Astrocyte (in vitro differentiated cells and primary cell): Measurements from ENCODE around the gene NTM. TPM values are rescaled to one million over a fixed set of nuclear protein-coding genes. Genes with fewer than 3 reads are reported as not detected.

ENCODE experiments used
- DNase-seq: peaks from one replicate; pipeline ENCODE4 v3.0.0-alpha.2; 2010; ENCODE audit warnings: low read depth
- FAIRE-seq: peaks from 2 replicates; lab custom pipeline; 2011; peaks lifted over from hg19 to GRCh38; lab: Jason Lieb, UNC
- H2AFZ ChIP-seq: 2 replicates; pipeline ENCODE4 v1.6.0; 2012; ENCODE audit warnings: low read depth, low read length, inconsistent platforms
- H3K27ac ChIP-seq: 2 replicates; pipeline ENCODE4 v1.5.1; 2011; ENCODE audit warnings: low read depth, low read length, inconsistent platforms
- H3K27me3 ChIP-seq: 2 replicates; pipeline ENCODE4 v1.6.0; 2011; ENCODE audit warnings: low read length, inconsistent platforms; ENCODE audit not compliant: insufficient read depth
- H3K36me3 ChIP-seq: 2 replicates; pipeline ENCODE4 v1.5.1; 2011; ENCODE audit warnings: low read length, inconsistent platforms; ENCODE audit not compliant: insufficient read depth
- H3K4me1 ChIP-seq: 2 replicates; pipeline ENCODE4 v1.5.1; 2011; ENCODE audit warnings: low read length, inconsistent platforms; ENCODE audit not compliant: insufficient read depth
- H3K4me2 ChIP-seq: 2 replicates; pipeline ENCODE4 v1.6.0; 2012; ENCODE audit warnings: low read length, inconsistent platforms
- H3K4me3 ChIP-seq: 2 replicates; pipeline ENCODE4 v1.5.1; 2011; ENCODE audit warnings: low read depth, mild to moderate bottlenecking, low read length, inconsistent platforms; ENCODE audit not compliant: insufficient read depth
- H3K79me2 ChIP-seq: 2 replicates; pipeline ENCODE4 v1.6.0; 2012; ENCODE audit warnings: mild to moderate bottlenecking, low read length, inconsistent platforms; ENCODE audit not compliant: insufficient read depth
- H3K9ac ChIP-seq: 2 replicates; pipeline ENCODE4 v1.6.0; 2012; ENCODE audit warnings: mild to moderate bottlenecking, low read length, inconsistent platforms
- H3K9me3 ChIP-seq: 2 replicates; pipeline ENCODE4 v1.5.1; 2012; ENCODE audit warnings: low read depth, mild to moderate bottlenecking, low read length, inconsistent platforms; ENCODE audit not compliant: insufficient read depth
- H4K20me1 ChIP-seq: 2 replicates; pipeline ENCODE4 v1.6.0; 2012; ENCODE audit warnings: low read length, inconsistent platforms; ENCODE audit not compliant: insufficient read depth
- H3K27ac Mint-ChIP-seq: one replicate; pipeline ENCODE4 v1.8.0; 2021; ENCODE audit warnings: mild to moderate bottlenecking, mixed read lengths; ENCODE audit not compliant: unreplicated experiment
- H3K27me3 Mint-ChIP-seq: one replicate; pipeline ENCODE4 v1.8.0; 2021; ENCODE audit warnings: low read depth, mixed read lengths; ENCODE audit not compliant: unreplicated experiment
- H3K36me3 Mint-ChIP-seq: one replicate; pipeline ENCODE4 v1.8.0; 2021; ENCODE audit warnings: low read depth, mixed read lengths; ENCODE audit not compliant: unreplicated experiment
- H3K4me1 Mint-ChIP-seq: one replicate; pipeline ENCODE4 v1.8.0; 2021; ENCODE audit warnings: low read depth, mixed read lengths; ENCODE audit not compliant: unreplicated experiment
- H3K4me3 Mint-ChIP-seq: one replicate; pipeline ENCODE4 v1.8.0; 2021; ENCODE audit warnings: mild to moderate bottlenecking, moderate library complexity, mixed read lengths; ENCODE audit not compliant: unreplicated experiment
- H3K9me3 Mint-ChIP-seq: one replicate; pipeline ENCODE4 v1.8.0; 2021; ENCODE audit warnings: mild to moderate bottlenecking, mixed read lengths; ENCODE audit not compliant: unreplicated experiment
- EZH2 ChIP-seq: IDR thresholded peaks from 2 replicates; pipeline ENCODE4 v1.6.1; 2012; ENCODE audit warnings: mild to moderate bottlenecking, low read length, inconsistent platforms; ENCODE audit not compliant: insufficient read depth
- total RNA-seq: library from RNA; stranded (reverse); gene quantifications from 2 replicates; pipeline ENCODE4 v1.2.1, GENCODE V29; 2021
- TF ChIP-seq, protein P1 (sequence below): IDR thresholded peaks from 2 replicates; pipeline ENCODE4 v1.5.1; 2011; ENCODE audit warnings: low read depth, mild to moderate bottlenecking, inconsistent platforms, low read length, moderate library complexity; ENCODE audit not compliant: insufficient read depth

Gene NTM
- total RNA-seq, 1 donor from 2014 or later = 98.2 TPM

DNA sequence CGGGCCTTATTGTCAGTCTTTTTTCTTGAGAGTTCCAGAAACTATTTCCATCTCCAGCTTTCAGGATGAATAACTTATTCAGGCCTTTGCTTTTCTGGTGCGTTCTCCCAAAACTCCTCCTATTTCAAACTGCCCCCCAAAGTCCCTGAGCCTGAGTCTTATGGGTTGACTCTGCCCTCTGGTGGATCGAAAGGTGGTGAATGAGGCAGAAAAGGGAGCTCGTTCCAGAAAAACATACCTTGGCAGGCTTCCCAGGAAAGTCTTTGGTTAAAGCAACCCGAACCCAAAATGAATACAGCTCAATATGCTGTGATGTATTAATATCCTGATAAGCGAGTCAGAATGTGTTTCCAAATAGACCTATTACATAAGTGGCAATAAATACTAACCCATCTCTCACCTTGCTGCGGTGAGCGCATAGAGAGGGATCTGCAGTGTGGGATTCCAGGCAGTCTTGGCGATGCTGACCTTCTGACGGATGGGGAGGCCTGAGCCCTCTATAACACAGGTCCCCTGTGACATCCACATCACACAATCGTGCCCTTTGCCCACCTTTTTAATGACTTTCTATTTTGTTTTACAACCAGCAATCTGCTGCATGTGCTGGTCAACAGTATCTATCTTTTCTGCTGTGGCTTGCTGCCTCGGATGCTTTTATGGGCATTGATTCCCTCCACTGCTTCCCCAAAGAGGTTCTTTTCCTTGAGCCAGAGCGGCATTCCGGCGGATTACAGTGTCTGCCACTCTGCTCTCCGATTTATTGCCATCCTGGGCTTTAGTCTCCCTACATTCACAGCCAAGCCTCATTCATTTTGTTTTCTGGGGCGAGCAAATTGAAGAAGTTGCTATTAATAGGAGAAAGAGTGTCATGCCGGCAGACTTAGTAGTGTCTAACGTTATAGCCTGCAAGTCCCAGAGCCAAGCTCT lies 756.8 kb downstream of the NTM start:
- Histone ChIP-seq H2AFZ (no peak overlapping the region), H3K4me3 (peak overlapping the region; percentile 38), H3K36me3 (no peaks in the 10 kb centered on the region), H3K4me2 (peak overlapping the region; percentile 80), H3K27ac (peak overlapping the region; percentile 77), H4K20me1 (no peaks in the 10 kb centered on the region), H3K4me1 (peaks cover 30% of the 10 kb centered on the region), H3K79me2 (peaks cover 48% of the 10 kb centered on the region), H3K9ac (peak overlapping the region; percentile 77), H3K27me3 (no peaks in the 10 kb centered on the region), H3K9me3 (no peaks in the 10 kb centered on the region)
- peak; percentile 86 for DNase-seq
- peak; percentile 93 for FAIRE-seq
- TF ChIP-seq, protein P1, sequence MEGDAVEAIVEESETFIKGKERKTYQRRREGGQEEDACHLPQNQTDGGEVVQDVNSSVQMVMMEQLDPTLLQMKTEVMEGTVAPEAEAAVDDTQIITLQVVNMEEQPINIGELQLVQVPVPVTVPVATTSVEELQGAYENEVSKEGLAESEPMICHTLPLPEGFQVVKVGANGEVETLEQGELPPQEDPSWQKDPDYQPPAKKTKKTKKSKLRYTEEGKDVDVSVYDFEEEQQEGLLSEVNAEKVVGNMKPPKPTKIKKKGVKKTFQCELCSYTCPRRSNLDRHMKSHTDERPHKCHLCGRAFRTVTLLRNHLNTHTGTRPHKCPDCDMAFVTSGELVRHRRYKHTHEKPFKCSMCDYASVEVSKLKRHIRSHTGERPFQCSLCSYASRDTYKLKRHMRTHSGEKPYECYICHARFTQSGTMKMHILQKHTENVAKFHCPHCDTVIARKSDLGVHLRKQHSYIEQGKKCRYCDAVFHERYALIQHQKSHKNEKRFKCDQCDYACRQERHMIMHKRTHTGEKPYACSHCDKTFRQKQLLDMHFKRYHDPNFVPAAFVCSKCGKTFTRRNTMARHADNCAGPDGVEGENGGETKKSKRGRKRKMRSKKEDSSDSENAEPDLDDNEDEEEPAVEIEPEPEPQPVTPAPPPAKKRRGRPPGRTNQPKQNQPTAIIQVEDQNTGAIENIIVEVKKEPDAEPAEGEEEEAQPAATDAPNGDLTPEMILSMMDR = peak; percentile 86
- no peak for TF ChIP-seq EZH2
- Mint-ChIP-seq H3K4me1 (peaks cover 23% of the 10 kb centered on the region), H3K4me3 (no peak overlapping the region), H3K27me3 (no peaks in the 10 kb centered on the region), H3K36me3 (no peaks in the 10 kb centered on the region), H3K27ac (no peak overlapping the region), H3K9me3 (peaks cover 4% of the 10 kb centered on the region)

DNA sequence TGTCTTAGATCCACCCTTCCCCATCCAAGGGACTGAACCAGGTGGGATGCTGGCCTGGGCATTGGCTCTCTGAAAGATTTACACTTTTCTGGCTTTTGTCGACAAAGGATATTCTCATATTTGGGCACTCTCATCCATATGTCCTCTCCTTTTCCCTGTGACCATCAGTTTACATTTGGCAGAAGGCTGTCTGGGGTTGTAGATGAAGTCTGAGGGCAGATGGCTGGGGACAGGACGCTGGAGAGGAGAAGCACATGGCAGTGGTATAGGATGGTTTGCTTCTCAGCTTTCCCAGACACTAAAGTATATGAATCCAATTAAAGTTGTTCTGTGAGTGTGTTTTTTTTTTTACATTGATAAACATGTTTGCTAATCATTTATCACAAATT lies 757.5 kb downstream of the NTM start:
- H3K4me3 Mint-ChIP-seq = no peak overlapping the region
- peaks cover 46% of the 10 kb centered on the region for H3K79me2 ChIP-seq
- peaks cover 21% of the 10 kb centered on the region for H3K4me1 Mint-ChIP-seq
- no peaks in the 10 kb centered on the region for H3K36me3 Mint-ChIP-seq
- no peak overlapping the region for H2AFZ ChIP-seq
- peak overlapping the region; percentile 36 for H3K9ac ChIP-seq
- FAIRE-seq (no peak), DNase-seq (no peak)
- peaks cover 30% of the 10 kb centered on the region for H3K4me1 ChIP-seq
- H3K27me3 ChIP-seq = no peaks in the 10 kb centered on the region
- peaks cover 4% of the 10 kb centered on the region for H3K9me3 Mint-ChIP-seq
- no peak overlapping the region for H3K4me3 ChIP-seq
- H3K4me2 ChIP-seq = peak overlapping the region; percentile 80
- no peak overlapping the region for H3K27ac Mint-ChIP-seq
- H3K27ac ChIP-seq = peak overlapping the region; percentile 15
- no peaks in the 10 kb centered on the region for H3K27me3 Mint-ChIP-seq
- TF ChIP-seq EZH2 = no peak
- TF ChIP-seq, protein P1 = no peak
- no peaks in the 10 kb centered on the region for H4K20me1 ChIP-seq
- H3K9me3 ChIP-seq = no peaks in the 10 kb centered on the region
- no peaks in the 10 kb centered on the region for H3K36me3 ChIP-seq

DNA sequence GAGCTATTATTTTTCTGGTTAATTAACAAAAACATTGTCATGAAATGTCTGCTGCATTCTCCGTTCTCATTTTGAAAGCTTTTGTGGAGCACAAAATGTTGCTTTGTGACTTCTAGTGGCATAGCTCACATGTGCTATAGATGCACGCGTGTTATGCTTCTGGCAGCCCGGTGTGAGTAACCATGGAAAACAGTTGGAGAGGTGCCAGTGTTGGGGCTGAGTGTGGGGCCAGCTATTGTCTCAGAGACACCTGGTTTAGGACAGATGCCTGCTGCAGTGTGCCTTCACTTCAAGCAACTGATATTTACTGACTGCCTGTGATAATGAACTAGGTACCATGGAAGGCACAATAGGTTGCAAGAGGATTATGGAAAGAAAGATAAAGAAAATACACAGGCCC lies 760.6 kb downstream of the NTM start:
- Histone ChIP-seq H3K27ac (no peak overlapping the region), H3K36me3 (no peaks in the 10 kb centered on the region), H3K4me1 (peaks cover 20% of the 10 kb centered on the region), H3K9me3 (no peaks in the 10 kb centered on the region), H3K9ac (no peak overlapping the region), H2AFZ (no peak overlapping the region), H3K27me3 (no peaks in the 10 kb centered on the region), H4K20me1 (no peaks in the 10 kb centered on the region), H3K4me2 (no peak overlapping the region), H3K4me3 (no peak overlapping the region), H3K79me2 (peaks cover 42% of the 10 kb centered on the region)
- TF ChIP-seq, protein P1 = no peak
- TF ChIP-seq EZH2 = no peak
- H3K4me3 Mint-ChIP-seq = no peak overlapping the region
- no peaks in the 10 kb centered on the region for H3K9me3 Mint-ChIP-seq
- no peak overlapping the region for H3K27ac Mint-ChIP-seq
- peaks cover 21% of the 10 kb centered on the region for H3K4me1 Mint-ChIP-seq
- no peak for DNase-seq
- no peaks in the 10 kb centered on the region for H3K36me3 Mint-ChIP-seq
- H3K27me3 Mint-ChIP-seq = no peaks in the 10 kb centered on the region
- no peak for FAIRE-seq
